Adrenal gland (tissue), 5 donors: Measurements from ENCODE around the gene TGFBR2.

Experiments used
- POLR2A ChIP-seq, 2 donors: fragments of 450-650 bp; IDR thresholded peaks; one replicate each; pipeline ENCODE4 v1.6.1; 2017; ENCODE audit warnings: antibody characterized with exemption in 2 of 2, mild to moderate bottlenecking in 2 of 2, moderate library complexity in 1 of 2
- TF ChIP-seq, protein P1 (sequence below), 6 experiments: fragments of 450-650 bp in 4 of 6; fragments of 200-600 bp in 2 of 6; sonication (generic) in 1 of 6; IDR thresholded peaks; 1 replicate in 5 of 6; 2 replicates in 1 of 6; pipeline versions ENCODE4 v1.5.1 to v1.8.0; 2016 to 2021; ENCODE audit warnings: antibody characterized with exemption in 6 of 6, mild to moderate bottlenecking in 2 of 6, moderate library complexity in 1 of 6
- donor health status: DM: no; HTN: no; CAD: no.

DNA sequence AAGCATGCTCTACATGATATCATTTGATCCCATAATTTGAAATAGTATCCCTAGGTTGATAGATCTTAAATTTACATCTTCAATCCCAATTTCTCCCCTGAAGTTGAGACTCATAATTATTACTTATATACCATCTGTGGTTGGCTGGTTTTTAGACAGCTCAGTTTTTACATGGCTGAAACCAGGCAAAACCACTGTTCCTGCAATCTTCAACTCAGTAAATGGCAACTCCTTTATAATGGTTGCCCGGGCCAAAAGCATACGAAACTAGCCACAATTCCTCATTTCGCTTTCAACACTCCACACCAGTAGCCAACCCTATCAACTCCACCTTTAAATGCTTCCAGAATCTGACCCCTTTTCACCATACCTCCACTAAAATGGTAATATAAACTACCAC is 118.5 kb downstream of the TGFBR2 start:
- TF ChIP-seq, protein P1, sequence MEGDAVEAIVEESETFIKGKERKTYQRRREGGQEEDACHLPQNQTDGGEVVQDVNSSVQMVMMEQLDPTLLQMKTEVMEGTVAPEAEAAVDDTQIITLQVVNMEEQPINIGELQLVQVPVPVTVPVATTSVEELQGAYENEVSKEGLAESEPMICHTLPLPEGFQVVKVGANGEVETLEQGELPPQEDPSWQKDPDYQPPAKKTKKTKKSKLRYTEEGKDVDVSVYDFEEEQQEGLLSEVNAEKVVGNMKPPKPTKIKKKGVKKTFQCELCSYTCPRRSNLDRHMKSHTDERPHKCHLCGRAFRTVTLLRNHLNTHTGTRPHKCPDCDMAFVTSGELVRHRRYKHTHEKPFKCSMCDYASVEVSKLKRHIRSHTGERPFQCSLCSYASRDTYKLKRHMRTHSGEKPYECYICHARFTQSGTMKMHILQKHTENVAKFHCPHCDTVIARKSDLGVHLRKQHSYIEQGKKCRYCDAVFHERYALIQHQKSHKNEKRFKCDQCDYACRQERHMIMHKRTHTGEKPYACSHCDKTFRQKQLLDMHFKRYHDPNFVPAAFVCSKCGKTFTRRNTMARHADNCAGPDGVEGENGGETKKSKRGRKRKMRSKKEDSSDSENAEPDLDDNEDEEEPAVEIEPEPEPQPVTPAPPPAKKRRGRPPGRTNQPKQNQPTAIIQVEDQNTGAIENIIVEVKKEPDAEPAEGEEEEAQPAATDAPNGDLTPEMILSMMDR (IDR thresholded peaks at IDR 0.05): no peak
- no peak for TF ChIP-seq POLR2A (IDR thresholded peaks at IDR 0.05)
